Kidney epithelial cell (primary cell): ENCODE data around the gene AFF1. TPM values are rescaled to one million over a fixed set of nuclear protein-coding genes. Genes with fewer than 3 reads are reported as not detected.
A peak's percentile ranks its signal among the peaks of the same experiment; 100 is the strongest.

ENCODE experiments used
- DNase-seq: peaks from one replicate; pipeline ENCODE4 v3.0.0-alpha.2; 2010; ENCODE audit warnings: low read depth
- H3K27me3 ChIP-seq: 2 replicates; pipeline ENCODE4 v1.6.0; 2011; ENCODE audit warnings: low read length; ENCODE audit not compliant: control insufficient read depth, insufficient read depth
- H3K36me3 ChIP-seq: 2 replicates; pipeline ENCODE4 v1.5.1; 2011; ENCODE audit warnings: low read length; ENCODE audit not compliant: control insufficient read depth, insufficient read depth
- H3K4me3 ChIP-seq: 2 replicates; pipeline ENCODE4 v1.5.1; 2011; ENCODE audit warnings: low read depth, mild to moderate bottlenecking, control low read depth, low read length
- total RNA-seq: library from RNA; depleted of rRNA; stranded (reverse); fragments of >200 nt; gene quantifications from 2 replicates; pipeline ENCODE4 v1.2.3, GENCODE V29; 2015
- TF ChIP-seq, protein P1 (sequence below): IDR thresholded peaks from 2 replicates; pipeline ENCODE4 v1.5.1; 2011; ENCODE audit warnings: mild to moderate bottlenecking, moderate library complexity, low read length, control low read depth, inconsistent platforms; ENCODE audit not compliant: insufficient read depth, poor library complexity, severe bottlenecking

Gene AFF1
- total RNA-seq, 1 donor from 2014 or later: 16.9 TPM

DNA sequence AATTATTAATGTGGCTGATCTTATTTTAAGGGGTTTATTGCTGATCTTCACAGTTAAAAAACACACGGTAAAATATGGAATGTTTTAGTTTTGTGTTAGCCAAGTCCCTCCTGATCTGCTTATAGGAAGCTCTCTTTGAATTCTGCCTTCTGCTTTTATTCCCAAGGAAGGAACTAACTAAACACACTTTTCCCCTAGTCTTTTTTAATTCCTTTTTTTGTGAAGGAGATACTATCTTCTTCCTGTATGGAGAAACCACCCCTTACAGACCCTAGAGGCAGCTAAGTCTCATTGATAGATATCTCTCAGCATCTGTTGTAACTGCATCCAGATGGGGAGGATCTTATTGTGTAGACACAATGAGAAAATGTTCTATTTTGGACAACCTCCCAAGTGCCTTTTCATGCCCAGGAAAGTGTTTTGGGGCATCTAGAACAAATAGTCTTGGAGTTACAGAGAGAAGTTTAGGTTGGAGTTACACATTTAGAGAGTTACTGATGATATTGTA, 64.4 kb downstream of the AFF1 start:
- H3K27me3 ChIP-seq: no peaks in the 10 kb centered on the region
- DNase-seq: no peak
- H3K36me3 ChIP-seq: no peaks in the 10 kb centered on the region
- H3K4me3 ChIP-seq: no peak overlapping the region
- TF ChIP-seq, protein P1, sequence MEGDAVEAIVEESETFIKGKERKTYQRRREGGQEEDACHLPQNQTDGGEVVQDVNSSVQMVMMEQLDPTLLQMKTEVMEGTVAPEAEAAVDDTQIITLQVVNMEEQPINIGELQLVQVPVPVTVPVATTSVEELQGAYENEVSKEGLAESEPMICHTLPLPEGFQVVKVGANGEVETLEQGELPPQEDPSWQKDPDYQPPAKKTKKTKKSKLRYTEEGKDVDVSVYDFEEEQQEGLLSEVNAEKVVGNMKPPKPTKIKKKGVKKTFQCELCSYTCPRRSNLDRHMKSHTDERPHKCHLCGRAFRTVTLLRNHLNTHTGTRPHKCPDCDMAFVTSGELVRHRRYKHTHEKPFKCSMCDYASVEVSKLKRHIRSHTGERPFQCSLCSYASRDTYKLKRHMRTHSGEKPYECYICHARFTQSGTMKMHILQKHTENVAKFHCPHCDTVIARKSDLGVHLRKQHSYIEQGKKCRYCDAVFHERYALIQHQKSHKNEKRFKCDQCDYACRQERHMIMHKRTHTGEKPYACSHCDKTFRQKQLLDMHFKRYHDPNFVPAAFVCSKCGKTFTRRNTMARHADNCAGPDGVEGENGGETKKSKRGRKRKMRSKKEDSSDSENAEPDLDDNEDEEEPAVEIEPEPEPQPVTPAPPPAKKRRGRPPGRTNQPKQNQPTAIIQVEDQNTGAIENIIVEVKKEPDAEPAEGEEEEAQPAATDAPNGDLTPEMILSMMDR: no peak

DNA sequence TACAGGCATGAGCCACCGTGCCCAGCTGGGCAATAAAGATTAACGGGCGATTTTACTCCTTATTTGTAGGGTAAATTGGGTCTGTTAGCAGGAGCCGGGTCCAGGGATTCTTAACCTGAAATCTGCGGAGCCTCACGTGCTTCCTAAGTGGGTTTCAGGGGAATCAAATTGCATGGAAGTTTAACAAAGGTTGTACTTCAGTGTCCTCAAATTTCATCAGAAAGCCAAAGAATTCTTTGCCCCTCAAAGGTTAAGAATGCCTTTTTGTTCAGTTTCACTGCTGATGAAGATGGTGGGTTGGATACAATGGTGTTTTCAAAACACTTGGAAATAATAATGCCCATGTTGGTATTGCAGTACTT, 67.9 kb downstream of the AFF1 start:
- no peak for DNase-seq
- TF ChIP-seq, protein P1: no peak
- no peaks in the 10 kb centered on the region for H3K27me3 ChIP-seq
- no peaks in the 10 kb centered on the region for H3K36me3 ChIP-seq
- no peak overlapping the region for H3K4me3 ChIP-seq

DNA sequence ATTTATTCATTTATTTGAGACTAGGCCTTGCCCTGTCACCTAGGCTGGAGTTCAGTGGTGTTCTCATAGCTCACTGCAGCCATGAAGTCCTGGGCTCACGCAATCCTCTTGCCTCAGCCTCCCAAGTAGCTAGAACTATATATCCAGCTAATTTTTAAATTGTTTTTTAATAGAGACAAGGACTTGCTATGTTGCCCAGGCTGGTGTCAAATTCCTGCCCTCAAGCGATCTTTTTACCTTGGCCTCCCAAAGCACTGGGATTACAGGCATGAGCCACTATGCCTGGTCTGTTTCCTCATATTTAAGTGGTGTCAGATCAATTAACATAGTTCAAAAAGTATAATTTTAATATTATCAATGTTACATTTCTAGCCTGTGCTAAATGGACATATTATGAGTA, 68.5 kb downstream of the AFF1 start:
- Histone ChIP-seq H3K27me3 (no peaks in the 10 kb centered on the region), H3K36me3 (no peaks in the 10 kb centered on the region), H3K4me3 (no peak overlapping the region)
- DNase-seq: no peak
- TF ChIP-seq, protein P1: no peak

DNA sequence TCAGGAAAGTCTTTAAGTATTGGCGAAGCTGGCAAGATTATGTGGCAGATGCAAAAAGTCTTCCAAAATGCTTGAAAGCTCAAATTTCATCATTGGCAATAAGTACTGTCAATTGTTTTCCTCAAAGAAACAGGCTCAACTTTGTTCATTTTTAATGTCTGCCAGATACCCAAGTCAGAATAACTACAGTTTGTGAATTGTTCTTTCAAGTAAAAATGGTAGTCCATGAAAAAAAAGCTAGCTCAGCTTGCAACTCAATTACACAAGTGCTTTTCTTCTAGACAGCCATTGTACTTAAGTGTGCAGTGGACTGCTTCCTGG, 70.5 kb downstream of the AFF1 start:
- Histone ChIP-seq H3K4me3 (no peak overlapping the region), H3K36me3 (no peaks in the 10 kb centered on the region), H3K27me3 (no peaks in the 10 kb centered on the region)
- no peak for DNase-seq
- TF ChIP-seq, protein P1: no peak

DNA sequence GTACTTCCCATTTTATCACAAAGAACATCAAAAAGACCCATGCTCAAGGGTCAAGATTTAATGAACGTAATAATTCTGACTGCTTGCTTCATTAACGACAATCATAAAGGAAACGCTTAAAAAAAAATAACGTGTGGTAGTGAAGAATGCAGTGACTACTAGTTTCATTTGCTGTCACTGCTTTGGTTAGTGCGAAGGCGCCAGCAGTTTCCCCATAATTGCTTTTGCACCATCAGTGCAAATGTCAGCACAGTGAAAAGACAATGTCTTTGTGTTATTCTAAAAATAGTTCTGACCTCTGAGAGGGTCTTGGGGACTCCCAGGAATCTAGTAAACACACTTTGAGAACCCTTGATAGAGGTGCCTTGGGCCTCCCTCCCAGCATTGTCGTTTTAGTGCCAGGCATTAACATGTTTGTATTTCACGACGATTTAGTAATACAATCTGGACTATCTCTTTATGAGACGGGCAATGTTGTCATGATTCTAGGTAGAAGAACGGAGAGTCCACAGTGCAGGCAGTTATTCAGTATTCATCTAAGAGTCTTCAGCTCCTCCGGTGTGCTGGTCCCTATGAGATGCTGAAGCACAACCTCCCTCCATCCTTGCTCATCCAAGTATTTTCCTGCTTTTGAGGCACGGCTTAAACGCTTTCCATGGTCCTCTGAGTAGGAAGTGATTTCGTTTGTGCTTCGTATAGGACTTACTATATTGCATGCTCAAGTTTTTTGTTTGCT, 71.0 kb downstream of the AFF1 start:
- Histone ChIP-seq H3K36me3 (no peaks in the 10 kb centered on the region), H3K4me3 (peak overlapping the region; percentile 54), H3K27me3 (no peaks in the 10 kb centered on the region)
- TF ChIP-seq, protein P1: no peak
- no peak for DNase-seq

DNA sequence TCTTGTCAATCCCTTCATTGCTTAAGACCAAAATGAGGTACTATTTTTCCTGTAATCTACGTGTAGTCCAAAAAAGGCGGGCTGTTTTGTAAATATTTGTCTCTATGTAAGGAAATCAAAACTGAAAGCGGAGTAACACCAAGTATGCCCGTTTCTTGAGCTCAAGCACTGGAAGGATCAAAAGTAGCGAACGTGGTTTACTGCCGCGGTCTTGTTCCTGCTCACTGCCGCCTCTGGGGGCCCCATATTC, 71.5 kb downstream of the AFF1 start:
- TF ChIP-seq, protein P1: peak; percentile 30
- Histone ChIP-seq H3K36me3 (no peaks in the 10 kb centered on the region), H3K4me3 (peak overlapping the region; percentile 54), H3K27me3 (no peaks in the 10 kb centered on the region)
- peak; percentile 43 for DNase-seq
